Smooth muscle cell (in vitro differentiated cells): ENCODE results near the gene MAPKAP1. TPM values are rescaled to one million over a fixed set of nuclear protein-coding genes. Genes with fewer than 3 reads are reported as not detected.

Source experiments
- DNase-seq: peaks from one replicate; lab custom pipeline; 2025; ENCODE audit not compliant: unreplicated experiment; lab: John Stamatoyannopoulos, UW
- H2AFZ ChIP-seq: fragments of 200-600 bp; sonication (generic); 2 replicates; pipeline ENCODE4 v1.6.0; 2016; ENCODE audit warnings: antibody characterized with exemption, low read depth, mild to moderate bottlenecking
- H3F3A ChIP-seq: fragments of 200-600 bp; sonication (generic); 2 replicates; pipeline ENCODE4 v1.6.0; 2017; ENCODE audit warnings: antibody characterized with exemption, low read depth
- H3K27ac ChIP-seq: fragments of 200-600 bp; sonication (generic); 2 replicates; pipeline ENCODE4 v1.5.1; 2016; ENCODE audit warnings: low read depth, mild to moderate bottlenecking
- H3K27me3 ChIP-seq: fragments of 200-600 bp; sonication (generic); 2 replicates; pipeline ENCODE4 v1.6.1; 2016; ENCODE audit warnings: low read depth, mild to moderate bottlenecking
- H3K36me3 ChIP-seq: fragments of 200-600 bp; sonication (generic); 2 replicates; pipeline ENCODE4 v1.5.1; 2016; ENCODE audit warnings: low read depth
- H3K4me1 ChIP-seq: fragments of 200-600 bp; sonication (generic); 2 replicates; pipeline ENCODE4 v1.5.1; 2016; ENCODE audit warnings: low read depth
- H3K4me2 ChIP-seq: fragments of 200-600 bp; sonication (generic); 2 replicates; pipeline ENCODE4 v1.6.0; 2016; ENCODE audit warnings: mild to moderate bottlenecking
- H3K4me3 ChIP-seq: fragments of 200-600 bp; sonication (generic); 2 replicates; pipeline ENCODE4 v1.5.1; 2016; ENCODE audit warnings: mild to moderate bottlenecking
- H3K79me2 ChIP-seq: fragments of 200-600 bp; sonication (generic); 2 replicates; pipeline ENCODE4 v1.6.0; 2016; ENCODE audit warnings: low read depth, mild to moderate bottlenecking
- H3K9ac ChIP-seq: fragments of 200-600 bp; sonication (generic); 2 replicates; pipeline ENCODE4 v1.6.0; 2016; ENCODE audit warnings: low read depth
- H3K9me3 ChIP-seq: fragments of 200-600 bp; sonication (generic); replicated peaks from 2 replicates; pipeline ENCODE4 v1.5.1; 2016; ENCODE audit warnings: low read depth
- H4K20me1 ChIP-seq: fragments of 200-600 bp; sonication (generic); 2 replicates; pipeline ENCODE4 v1.6.0; 2016; ENCODE audit warnings: low read depth
- WGBS: methylation state at CpG from one replicate; pipeline ENCODE4 v1.1.7; 2016; ENCODE audit warnings: low lambda C conversion rate; 5-methylcytosine and 5-hydroxymethylcytosine counted together
- polyA plus RNA-seq: library from polyadenylated mRNA; unstranded; fragments of >200 nt; fragmentation: Nextera tagmentation; extraction: Ambion mirVana; gene quantifications from 2 replicates; pipeline ENCODE4 v1.2.1, GENCODE V29; 2016
- total RNA-seq: library from RNA; depleted of rRNA; stranded (reverse); fragments of >200 nt; gene quantifications from 2 replicates; pipeline ENCODE4 v1.2.3, GENCODE V29; 2014
- TF ChIP-seq, protein P1 (sequence below): fragments of 200-600 bp; sonication (generic); IDR thresholded peaks from 2 replicates; pipeline ENCODE4 v1.5.1; 2017; ENCODE audit warnings: borderline replicate concordance, mild to moderate bottlenecking, antibody characterized with exemption; ENCODE audit not compliant: insufficient read depth, poor library complexity, severe bottlenecking

Gene MAPKAP1
- total and polyA plus RNA-seq, 2 experiments from 2014 or later, result 50.1 to 74.5 TPM

DNA sequence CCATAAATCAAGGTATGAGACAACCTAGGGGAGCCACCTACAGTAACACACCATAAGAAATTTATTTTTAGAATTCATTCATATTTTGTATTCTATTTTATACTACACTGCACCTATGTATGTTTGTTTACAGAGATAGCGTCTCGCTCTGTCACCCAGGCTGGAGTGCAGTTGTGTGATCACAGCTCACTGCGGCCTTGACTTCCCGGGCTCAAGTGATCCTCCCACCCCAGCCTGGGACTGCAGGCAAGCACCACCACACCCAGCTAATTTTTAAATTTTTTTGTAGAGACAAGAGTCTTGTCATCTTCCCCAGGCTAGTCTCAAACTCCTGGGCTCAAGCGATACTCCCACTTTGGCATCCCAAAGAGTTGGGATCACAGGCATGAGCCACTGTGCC is 25.4 kb downstream of the MAPKAP1 start:
- Histone ChIP-seq H3K4me3 (no peak overlapping the region), H2AFZ (no peak overlapping the region), H3K9me3 (no peaks in the 10 kb centered on the region), H3K4me2 (no peak overlapping the region), H3K79me2 (peaks cover 35% of the 10 kb centered on the region), H3K27me3 (no peaks in the 10 kb centered on the region), H3K27ac (no peak overlapping the region), H3K36me3 (no peaks in the 10 kb centered on the region), H4K20me1 (peaks cover 68% of the 10 kb centered on the region), H3K4me1 (no peaks in the 10 kb centered on the region), H3F3A (no peaks in the 10 kb centered on the region), H3K9ac (no peak overlapping the region)
- DNase-seq, result no peak
- TF ChIP-seq, protein P1, sequence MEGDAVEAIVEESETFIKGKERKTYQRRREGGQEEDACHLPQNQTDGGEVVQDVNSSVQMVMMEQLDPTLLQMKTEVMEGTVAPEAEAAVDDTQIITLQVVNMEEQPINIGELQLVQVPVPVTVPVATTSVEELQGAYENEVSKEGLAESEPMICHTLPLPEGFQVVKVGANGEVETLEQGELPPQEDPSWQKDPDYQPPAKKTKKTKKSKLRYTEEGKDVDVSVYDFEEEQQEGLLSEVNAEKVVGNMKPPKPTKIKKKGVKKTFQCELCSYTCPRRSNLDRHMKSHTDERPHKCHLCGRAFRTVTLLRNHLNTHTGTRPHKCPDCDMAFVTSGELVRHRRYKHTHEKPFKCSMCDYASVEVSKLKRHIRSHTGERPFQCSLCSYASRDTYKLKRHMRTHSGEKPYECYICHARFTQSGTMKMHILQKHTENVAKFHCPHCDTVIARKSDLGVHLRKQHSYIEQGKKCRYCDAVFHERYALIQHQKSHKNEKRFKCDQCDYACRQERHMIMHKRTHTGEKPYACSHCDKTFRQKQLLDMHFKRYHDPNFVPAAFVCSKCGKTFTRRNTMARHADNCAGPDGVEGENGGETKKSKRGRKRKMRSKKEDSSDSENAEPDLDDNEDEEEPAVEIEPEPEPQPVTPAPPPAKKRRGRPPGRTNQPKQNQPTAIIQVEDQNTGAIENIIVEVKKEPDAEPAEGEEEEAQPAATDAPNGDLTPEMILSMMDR, result no peak
- WGBS, result 94% methylated on average over 5 of the region's 5 CpGs

DNA sequence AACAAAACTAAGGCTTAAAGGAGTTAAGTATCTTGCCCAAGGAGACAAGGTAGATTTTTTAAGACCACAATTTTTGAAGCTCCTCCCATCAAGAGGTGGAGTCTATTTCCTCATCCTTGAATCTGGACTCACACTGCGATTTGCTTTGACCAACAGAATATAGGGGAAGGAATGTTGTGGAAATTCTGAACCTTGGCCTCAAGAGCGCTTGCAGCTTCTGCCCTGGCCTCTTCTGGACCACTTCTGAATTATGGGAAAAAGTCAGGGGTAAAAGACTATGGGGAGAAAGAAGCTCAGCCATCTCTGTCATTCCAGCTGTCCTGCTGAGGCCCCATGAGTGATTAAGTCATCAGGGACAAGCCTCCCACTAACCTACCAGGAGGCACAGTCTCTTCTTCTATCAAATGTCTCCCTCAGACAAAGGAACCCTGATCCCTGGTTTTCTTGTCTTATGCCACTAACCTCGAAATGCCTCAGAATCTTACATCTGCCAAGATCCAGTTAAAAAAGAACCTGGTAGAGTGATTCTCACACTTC is 25.9 kb downstream of the MAPKAP1 start:
- no peaks in the 10 kb centered on the region for H3K4me1 ChIP-seq
- DNase-seq, result no peak
- 96% methylated on average over 3 of the region's 3 CpGs for WGBS
- no peaks in the 10 kb centered on the region for H3K36me3 ChIP-seq
- TF ChIP-seq, protein P1, result no peak
- no peak overlapping the region for H2AFZ ChIP-seq
- H3F3A ChIP-seq, result no peaks in the 10 kb centered on the region
- H3K4me3 ChIP-seq, result no peak overlapping the region
- no peaks in the 10 kb centered on the region for H3K27me3 ChIP-seq
- H3K9ac ChIP-seq, result no peak overlapping the region
- H3K27ac ChIP-seq, result no peak overlapping the region
- H3K79me2 ChIP-seq, result peaks cover 30% of the 10 kb centered on the region
- H3K9me3 ChIP-seq, result no peaks in the 10 kb centered on the region
- H3K4me2 ChIP-seq, result no peak overlapping the region
- H4K20me1 ChIP-seq, result peaks cover 63% of the 10 kb centered on the region

DNA sequence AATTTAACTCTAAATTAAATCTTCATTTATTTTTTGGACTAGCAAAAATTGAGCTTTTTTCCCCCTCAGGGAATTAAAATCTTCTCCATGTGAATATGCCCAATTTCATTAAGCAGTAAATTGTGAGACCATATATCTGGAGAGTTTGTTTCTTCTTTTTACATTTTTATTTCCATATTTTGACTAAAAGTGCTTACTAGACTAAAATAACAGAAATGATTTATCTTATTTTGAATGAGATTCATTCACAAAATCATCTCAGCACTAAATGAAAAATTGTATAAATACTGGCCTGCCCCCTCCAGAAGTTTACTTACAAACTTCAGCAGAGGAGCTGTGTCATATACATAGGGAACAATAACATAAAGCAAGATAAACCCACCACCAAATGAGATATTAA is 26.6 kb downstream of the MAPKAP1 start:
- TF ChIP-seq, protein P1, result no peak
- Histone ChIP-seq H3K4me2 (no peak overlapping the region), H3K79me2 (peaks cover 30% of the 10 kb centered on the region), H3K9ac (no peak overlapping the region), H3F3A (peaks cover 4% of the 10 kb centered on the region), H3K4me3 (no peak overlapping the region), H4K20me1 (peaks cover 59% of the 10 kb centered on the region), H2AFZ (no peak overlapping the region), H3K9me3 (no peaks in the 10 kb centered on the region), H3K36me3 (no peaks in the 10 kb centered on the region), H3K27me3 (no peaks in the 10 kb centered on the region), H3K4me1 (no peaks in the 10 kb centered on the region), H3K27ac (no peak overlapping the region)
- no peak for DNase-seq

DNA sequence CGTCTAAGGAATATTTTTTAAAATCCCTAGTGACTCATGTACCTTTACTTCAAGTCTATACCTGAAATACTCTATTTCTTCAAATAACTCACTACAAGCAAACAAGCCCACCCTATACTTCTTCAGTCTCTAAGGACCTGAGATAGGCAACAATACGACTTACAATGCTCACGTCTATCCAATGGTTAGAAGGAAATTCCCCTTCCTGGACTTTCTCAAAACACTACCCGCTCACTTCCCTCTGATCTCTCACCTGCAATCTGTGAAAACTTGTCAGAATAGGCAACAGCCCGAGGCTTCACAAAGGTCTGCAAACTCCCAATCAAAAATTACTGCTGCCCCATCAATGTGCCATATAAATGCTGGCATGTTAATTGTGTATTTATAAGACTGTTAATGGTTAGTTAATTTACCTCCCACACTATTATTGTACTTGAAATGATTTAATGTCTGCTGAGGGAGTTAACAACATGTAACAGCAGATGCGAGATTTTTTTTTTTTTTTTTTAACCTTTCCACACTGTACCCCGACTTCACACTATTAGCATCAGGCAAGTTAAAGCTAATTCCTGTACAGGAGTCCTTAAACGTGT is 27.3 kb downstream of the MAPKAP1 start:
- Histone ChIP-seq H3K4me1 (peaks cover 7% of the 10 kb centered on the region), H4K20me1 (peaks cover 57% of the 10 kb centered on the region), H2AFZ (no peak overlapping the region), H3K36me3 (no peaks in the 10 kb centered on the region), H3K9ac (no peak overlapping the region), H3K4me3 (no peak overlapping the region), H3K9me3 (no peaks in the 10 kb centered on the region), H3K27me3 (no peaks in the 10 kb centered on the region), H3K27ac (no peak overlapping the region), H3K4me2 (no peak overlapping the region), H3K79me2 (peaks cover 33% of the 10 kb centered on the region), H3F3A (peaks cover 4% of the 10 kb centered on the region)
- DNase-seq, result no peak
- WGBS, result 87% methylated on average over 8 of the region's 8 CpGs
- TF ChIP-seq, protein P1, result no peak
